ENCODE results near the gene NANS. TPM values are rescaled to one million over a fixed set of nuclear protein-coding genes. Genes with fewer than 3 reads are reported as not detected.
"Not testable (repeated sequence)": the region's sequence is repeated elsewhere in the genome, so short reads cannot be mapped to it uniquely, and the experiment has no call there.

NANS gene
- total RNA-seq, 1 donor from 2014 or later = 64.4 TPM

- intact Hi-C loops (cut with micrococcal nuclease) = no loop called here
Observed at GRCh38 chr9:98099346-98099745, 42.8 kb downstream of the NANS start.

DNA sequence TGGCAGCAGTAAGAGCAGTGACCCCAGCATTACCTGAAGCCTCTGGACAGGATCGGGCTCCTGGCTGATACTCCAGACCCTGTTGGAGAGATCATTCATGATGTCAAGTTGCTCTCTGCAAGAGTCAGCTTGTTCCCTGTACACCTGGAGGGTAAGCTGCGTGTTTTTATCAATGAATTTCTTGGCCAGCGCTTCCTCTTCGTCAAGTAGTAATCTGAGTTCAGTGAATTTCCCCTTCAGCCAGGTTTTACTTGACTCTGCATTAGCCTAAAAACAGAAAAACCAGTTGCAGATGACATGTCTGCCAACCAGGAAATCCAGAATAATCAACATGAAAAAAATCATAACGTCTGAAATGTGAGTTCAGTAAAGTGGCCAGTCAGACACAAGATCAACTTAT lies 43.4 kb downstream of the NANS start:
- intact Hi-C loops (cut with micrococcal nuclease) = loop anchor here (5.0 to 10.0 kb wide), 4 partner anchors 92 to 1725 kb away; partner anchors contain the start of genes CORO2A, NR4A3, TBC1D2 and TDRD7

DNA sequence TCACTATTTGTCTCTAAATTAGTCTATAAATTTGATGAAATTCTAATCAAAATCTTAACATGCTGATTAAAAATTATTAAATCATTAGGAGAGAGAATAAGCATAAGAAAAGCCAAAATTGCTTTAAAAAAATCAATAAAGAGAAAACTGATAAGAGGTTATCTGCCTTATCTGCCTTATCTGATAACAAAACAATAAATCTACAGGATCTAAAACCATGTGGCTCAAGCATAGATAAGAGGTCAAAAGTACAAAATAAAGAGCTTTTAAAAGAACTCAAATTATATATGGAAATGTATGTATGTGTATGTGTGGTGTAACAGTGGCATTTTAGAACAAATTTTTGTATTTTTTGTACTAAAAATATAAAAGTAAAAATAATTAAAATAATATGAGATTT lies 43.9 kb downstream of the NANS start:
- intact Hi-C loops (cut with micrococcal nuclease) = loop anchor here (5.0 to 10.0 kb wide), 4 partner anchors 92 to 1724 kb away; partner anchors contain the start of genes CORO2A, NR4A3, TBC1D2 and TDRD7

- intact Hi-C loops (cut with micrococcal nuclease) = loop anchor here (1.0 to 10.0 kb wide), 5 partner anchors 26 to 1723 kb away; partner anchors contain the start of genes CORO2A, NR4A3, TBC1D2 and TDRD7
Observed at GRCh38 chr9:98101416-98101815, 44.9 kb downstream of the NANS start.

DNA sequence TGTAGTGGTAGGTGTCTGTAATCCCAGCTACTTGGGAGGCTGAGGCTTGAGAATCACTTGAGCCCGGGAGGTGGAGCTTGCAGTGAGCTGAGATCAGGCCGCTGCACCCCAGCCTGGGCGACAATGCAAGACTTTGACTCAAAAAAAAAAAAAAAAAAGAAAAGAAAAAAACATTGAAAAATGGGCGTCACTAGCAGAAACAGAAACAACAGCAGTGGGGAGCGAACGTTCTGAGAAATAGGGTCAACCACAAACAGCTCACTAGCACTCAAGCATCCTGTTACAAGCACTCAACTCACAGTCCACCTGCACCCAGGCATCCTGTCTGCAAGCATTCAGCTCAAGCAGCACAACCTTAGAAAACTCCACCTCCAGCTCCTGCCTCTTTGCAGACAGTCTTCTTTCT lies 45.3 kb downstream of the NANS start:
- intact Hi-C loops (cut with micrococcal nuclease) = loop anchor here (1.0 to 10.0 kb wide), 7 partner anchors 16 to 1723 kb away; partner anchors contain the start of genes CORO2A, NANS, NR4A3 and TBC1D2

DNA sequence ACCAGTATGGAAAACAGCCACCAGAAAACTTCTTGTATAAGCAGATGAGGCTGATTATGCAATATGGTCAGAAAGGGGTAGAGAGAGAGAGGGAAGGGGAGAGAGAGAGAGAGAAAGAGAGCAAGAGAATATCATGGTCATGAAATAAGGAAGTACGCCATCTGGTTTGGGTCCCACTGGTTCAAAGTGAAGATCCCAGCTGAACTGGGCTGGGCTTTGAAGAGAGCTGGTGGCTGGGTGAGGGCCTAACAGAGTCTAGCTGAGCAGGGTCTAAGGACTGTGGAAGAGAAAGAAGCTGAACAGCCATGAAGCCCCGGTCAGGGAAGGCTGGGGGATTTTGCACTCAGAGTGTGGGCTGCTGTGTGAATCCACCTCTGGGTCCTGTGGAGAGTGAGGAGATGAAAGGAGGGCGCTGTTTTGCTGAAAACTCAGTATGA lies 47.9 kb downstream of the NANS start:
- intact Hi-C loops (cut with micrococcal nuclease) = loop anchor here (5.0 to 10.0 kb wide), 4 partner anchors 88 to 1720 kb away; partner anchors contain the start of genes CORO2A, NR4A3, TBC1D2 and TDRD7

GRCh38 chr9:98105006-98105405 lies 48.5 kb downstream of the NANS start:
- intact Hi-C loops (cut with micrococcal nuclease) = loop anchor here (5.0 to 10.0 kb wide), 3 partner anchors 123 to 1720 kb away; partner anchors contain the start of genes ANP32B, NR4A3 and TDRD7

DNA sequence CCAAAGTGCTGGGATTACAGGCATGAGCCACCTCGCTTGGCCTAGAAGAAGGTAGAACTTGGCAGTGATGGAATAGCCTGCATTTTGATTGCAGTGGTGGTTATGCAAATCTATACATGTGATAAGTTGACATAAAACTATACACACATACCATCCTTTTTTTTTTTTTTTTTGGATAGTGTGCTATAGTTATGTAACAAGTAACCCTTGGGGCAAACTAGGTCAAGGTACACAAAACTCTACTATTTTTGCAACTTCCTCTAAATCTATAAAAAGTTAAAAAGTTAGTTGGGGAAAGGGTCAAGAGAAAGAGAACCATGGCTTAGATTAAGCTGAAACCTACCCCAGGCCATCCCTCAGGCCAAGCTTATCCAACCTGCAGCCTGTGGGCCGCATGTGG lies 51.4 kb downstream of the NANS start:
- intact Hi-C loops (cut with micrococcal nuclease) = loop anchor here (1.0 to 10.0 kb wide), 5 partner anchors 10 to 1717 kb away; partner anchors contain the start of genes ANP32B, NR4A3, TDRD7 and TRMO

GRCh38 chr9:98108531-98109031 lies 52.0 kb downstream of the NANS start:
- intact Hi-C loops (cut with micrococcal nuclease) = loop anchor here (1.0 to 10.0 kb wide), 5 partner anchors 10 to 1716 kb away; partner anchors contain the start of genes ANP32B, NR4A3, TDRD7 and TRMO

DNA sequence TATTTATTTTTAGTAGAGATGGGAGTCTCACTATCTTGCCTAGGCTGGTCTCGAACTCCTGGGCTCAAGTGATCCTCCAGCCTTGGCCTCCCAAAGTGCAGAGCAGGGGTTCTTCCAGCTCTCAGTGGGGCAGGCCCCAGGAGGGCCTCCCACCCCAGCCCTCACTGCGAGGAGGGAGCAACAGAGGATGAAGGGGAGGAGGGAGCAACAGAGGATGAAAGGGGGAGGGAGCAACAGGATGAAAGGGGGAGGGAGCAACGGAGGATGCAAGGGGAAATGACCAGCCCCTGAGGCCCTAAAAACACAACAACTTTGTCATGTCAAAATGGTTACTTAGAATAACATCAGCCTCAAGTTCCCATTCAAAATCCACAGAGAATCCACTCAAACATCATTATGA lies 52.5 kb downstream of the NANS start:
- intact Hi-C loops (cut with micrococcal nuclease) = loop anchor here (2.0 to 10.0 kb wide), 4 partner anchors 127 to 1716 kb away; partner anchors contain the start of genes ANP32B, NR4A3, TDRD7 and TRMO

- intact Hi-C loops (cut with micrococcal nuclease) = loop anchor here (5.0 kb wide), 1 partner anchor 90 kb away; no protein-coding TSS in a partner anchor
Observed at GRCh38 chr9:98117097-98117496, 60.6 kb downstream of the NANS start.

GRCh38 chr9:98117984-98118639 lies 61.6 kb downstream of the NANS start:
- intact Hi-C loops (cut with micrococcal nuclease) = loop anchor here (1.0 to 5.0 kb wide), 7 partner anchors 10 to 195 kb away; partner anchors contain the start of genes CORO2A, HEMGN and TRMO

GRCh38 chr9:98118640-98119601 lies 62.4 kb downstream of the NANS start, which contains the start of gene TRIM14:
Gene TRIM14 (minus strand): TSS chr9:98119222. CDS start chr9:98119188, 34 bp downstream.
- intact Hi-C loops (cut with micrococcal nuclease) = loop anchor here (1.0 to 5.0 kb wide), 8 partner anchors 11 to 196 kb away; partner anchors contain the start of genes CORO2A, HEMGN, TBC1D2 and TRMO

DNA sequence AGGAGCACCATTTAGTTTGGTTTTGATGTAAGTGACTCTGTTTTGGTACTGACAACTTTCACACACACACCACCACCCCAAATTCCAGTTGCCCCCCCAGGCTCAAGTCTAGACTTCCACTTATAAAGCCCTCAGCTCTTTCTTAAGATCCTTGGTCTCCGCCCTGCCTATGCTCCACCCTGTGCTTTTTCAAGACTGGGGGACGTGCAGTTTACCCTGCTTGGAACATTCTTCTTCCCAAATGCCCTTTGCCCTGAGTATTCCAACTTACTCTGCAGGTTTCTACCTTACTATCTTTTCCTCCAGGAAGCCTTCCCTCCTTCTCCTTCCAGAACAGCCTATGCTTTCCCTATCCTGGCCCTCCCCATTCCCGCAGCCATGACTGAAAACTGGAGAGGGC lies 63.9 kb downstream of the NANS start:
- intact Hi-C loops (cut with micrococcal nuclease) = no loop called here

DNA sequence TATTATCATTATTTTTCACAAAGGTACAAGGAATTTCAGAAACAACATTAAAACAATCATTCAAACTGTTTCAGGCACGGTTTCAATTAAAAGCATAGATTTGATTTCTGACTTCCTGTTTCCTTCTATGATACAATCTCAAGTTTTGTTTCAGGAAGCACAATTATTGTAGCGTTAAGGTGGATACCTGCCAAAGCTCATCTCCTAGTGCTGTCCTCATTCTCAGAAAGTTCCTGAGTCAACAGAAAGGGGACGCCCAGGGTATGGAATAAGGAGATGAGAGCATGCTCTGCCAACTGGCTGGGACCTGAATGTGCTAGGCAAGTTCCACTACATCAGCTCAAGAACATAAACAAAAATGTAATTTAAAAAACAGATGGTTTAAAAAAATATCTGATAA lies 64.5 kb downstream of the NANS start:
- intact Hi-C loops (cut with micrococcal nuclease) = no loop called here

GRCh38 chr9:98124091-98124490 lies 67.6 kb downstream of the NANS start:
- intact Hi-C loops (cut with micrococcal nuclease) = not testable (repeated sequence)

- intact Hi-C loops (cut with micrococcal nuclease) = no loop called here
Observed at GRCh38 chr9:98124637-98125426, 68.3 kb downstream of the NANS start.

- intact Hi-C loops (cut with micrococcal nuclease) = no loop called here
Observed at GRCh38 chr9:98127226-98127625, 70.7 kb downstream of the NANS start.

GRCh38 chr9:98128316-98128715 lies 71.8 kb downstream of the NANS start:
- intact Hi-C loops (cut with micrococcal nuclease) = no loop called here

DNA sequence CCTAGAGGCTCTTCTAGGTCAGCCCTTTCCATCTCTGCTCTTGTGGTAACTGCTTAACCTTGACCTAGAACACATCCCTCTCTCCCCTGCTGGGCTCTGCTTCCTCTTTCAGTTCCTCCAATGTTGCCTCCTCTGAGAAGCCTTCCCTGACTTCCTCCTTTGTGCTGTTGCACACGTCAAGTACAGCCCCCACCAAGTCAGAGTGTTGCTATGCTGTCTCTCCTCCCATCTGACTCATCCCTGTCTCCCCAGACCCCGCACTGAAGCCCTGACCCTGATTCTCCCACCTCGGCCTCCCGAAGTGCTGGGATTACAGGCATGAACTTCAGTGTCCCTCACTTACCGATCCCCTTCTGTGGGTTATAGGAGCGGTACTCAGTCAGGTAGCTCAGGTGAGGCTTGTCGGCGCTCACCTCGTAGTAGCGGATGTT lies 72.9 kb downstream of the NANS start:
- intact Hi-C loops (cut with micrococcal nuclease) = no loop called here
